GM19452 (cell line): ENCODE results near the gene ZNF316.
"Not testable (repeated sequence)": the region's sequence is repeated elsewhere in the genome, so short reads cannot be mapped to it uniquely, and the experiment has no call there.

Experiments used
- ATAC-seq: cut with Tn5 transposase; IDR thresholded peaks from one replicate; pipeline ENCODE4 v1.9.1; 2021; ENCODE audit not compliant: unreplicated experiment

Gene ZNF316

DNA sequence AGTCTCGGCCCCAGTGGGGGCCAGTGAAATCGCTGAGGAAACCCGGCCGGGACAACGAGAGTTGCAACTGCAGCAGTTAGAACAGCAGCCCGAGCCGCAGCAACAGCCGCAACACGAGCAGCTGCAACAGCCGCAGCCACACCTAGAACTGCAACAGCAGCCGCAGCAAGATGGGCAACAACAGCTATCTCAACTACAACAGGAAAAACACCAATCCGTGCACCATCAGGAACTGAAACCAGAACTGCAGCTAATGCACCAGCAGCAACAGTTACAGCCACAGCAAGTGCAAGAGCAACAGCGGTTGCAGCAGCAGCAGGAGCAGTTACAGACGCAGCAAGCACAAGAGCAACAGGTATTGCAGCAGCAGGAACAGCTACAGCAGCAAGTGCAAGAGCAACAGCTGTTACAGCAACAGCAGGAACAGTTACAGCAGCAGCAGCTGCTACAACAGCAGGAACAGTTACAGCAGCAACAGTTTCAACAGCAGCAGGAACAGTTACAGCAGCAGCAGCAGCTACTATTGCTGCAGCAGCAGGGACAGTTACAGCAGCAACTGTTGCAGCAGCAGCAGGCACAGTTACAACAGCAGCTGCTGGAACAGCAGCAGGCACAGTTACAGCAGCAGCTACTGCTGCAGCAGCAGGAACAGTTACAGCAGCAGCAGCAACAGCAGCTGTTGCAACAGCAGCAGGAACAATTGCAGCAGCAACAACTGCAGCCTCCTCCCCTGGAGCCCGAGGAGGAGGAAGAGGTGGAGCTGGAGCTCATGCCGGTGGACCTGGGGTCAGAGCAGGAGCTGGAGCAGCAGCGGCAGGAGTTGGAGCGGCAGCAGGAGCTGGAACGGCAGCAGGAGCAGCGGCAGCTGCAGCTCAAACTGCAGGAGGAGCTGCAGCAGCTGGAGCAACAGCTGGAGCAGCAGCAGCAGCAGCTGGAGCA lies 15.7 kb upstream of the ZNF316 start:
- ATAC-seq = no peak

DNA sequence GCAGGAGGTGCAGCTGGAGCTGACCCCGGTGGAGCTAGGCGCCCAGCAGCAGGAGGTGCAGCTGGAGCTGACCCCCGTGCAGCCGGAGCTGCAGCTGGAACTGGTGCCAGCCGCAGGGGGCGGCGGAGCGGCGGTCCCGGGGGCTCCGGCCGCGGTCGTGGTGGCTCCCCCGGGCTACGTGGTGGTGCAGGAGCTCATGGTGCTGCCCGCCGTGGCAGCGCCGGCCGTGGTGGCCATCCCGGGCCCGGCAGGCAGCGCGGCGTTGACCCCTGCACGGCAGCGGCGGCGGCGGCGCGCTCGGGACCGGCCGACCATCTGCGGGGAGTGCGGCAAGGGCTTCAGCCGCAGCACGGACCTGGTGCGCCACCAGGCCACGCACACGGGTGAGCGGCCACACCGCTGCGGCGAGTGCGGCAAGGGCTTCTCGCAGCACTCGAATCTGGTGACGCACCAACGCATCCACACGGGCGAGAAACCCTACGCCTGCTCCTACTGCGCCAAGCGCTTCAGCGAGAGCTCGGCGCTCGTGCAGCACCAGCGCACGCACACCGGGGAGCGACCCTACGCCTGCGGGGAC lies 14.9 kb upstream of the ZNF316 start:
- ATAC-seq = no peak

DNA sequence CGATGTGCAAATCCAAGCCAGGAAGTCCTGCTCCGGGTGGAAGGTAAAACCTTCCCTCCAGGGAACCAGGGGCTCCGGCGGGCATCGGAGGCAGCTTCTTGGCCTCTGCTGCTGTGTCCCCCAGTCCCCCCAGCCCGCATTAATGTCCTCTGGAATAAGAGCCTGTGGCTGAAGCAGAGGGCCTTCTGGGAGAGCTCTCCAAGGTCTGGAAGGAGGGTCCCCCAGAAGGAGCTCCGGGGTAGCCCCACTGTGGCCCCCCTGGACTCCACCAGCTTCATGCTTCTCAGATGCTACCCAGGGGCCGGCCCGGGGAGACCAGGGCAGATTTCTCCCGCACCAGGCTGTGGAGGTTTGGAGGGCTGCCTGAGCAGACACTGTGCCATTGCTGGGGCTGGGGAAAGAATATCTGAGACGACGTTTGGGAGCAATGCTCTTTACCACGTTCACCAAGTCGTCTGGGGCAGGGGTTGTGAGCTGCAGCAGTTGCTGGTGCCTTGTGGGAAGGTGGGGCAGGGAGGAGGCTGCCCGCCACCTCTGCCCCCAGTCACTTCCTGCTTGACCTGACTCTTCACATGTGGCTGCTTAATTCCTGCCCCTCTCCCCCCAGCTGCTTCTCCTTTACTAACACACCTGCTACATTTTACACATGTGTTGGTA lies 13.4 kb upstream of the ZNF316 start:
- ATAC-seq = peak; percentile 59

DNA sequence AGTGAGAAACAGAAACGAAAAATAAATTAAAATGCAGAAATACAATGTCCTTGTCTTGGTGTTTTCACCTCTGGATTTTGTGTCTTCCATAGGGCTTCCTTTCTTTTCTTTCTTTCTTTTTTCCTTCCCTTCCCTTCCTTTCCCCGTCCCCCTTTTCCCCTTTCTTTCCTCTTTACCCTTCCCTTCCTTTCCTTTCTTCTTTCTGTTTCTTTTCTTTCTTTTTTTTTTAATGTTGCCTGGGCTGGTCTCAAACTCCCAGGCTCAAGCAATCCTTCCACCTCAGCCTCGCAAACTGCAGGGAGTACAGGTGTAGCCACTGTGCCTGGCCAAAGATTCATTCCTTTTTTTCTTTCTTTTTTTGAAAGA lies 12.9 kb upstream of the ZNF316 start:
- no peak for ATAC-seq

DNA sequence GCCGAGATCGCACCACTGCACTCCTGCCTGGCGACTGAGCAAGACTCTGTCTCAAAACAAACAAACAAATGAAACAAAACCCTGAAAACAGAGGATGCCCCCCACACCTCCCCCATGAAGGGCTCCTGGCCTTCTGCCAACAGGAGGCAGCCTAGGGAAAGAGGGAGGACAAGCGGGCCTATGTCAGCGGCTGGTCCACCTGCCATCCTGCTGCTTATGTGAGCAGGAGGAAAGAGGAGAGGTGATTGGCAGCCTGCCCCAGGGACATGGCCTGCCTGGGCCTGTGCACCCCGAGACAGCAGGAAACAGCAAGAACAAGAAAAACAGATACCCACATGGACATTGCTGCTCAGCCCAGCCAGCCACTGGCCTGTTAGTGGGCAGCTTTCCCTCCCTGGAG lies 9.1 kb upstream of the ZNF316 start:
- no peak for ATAC-seq

DNA sequence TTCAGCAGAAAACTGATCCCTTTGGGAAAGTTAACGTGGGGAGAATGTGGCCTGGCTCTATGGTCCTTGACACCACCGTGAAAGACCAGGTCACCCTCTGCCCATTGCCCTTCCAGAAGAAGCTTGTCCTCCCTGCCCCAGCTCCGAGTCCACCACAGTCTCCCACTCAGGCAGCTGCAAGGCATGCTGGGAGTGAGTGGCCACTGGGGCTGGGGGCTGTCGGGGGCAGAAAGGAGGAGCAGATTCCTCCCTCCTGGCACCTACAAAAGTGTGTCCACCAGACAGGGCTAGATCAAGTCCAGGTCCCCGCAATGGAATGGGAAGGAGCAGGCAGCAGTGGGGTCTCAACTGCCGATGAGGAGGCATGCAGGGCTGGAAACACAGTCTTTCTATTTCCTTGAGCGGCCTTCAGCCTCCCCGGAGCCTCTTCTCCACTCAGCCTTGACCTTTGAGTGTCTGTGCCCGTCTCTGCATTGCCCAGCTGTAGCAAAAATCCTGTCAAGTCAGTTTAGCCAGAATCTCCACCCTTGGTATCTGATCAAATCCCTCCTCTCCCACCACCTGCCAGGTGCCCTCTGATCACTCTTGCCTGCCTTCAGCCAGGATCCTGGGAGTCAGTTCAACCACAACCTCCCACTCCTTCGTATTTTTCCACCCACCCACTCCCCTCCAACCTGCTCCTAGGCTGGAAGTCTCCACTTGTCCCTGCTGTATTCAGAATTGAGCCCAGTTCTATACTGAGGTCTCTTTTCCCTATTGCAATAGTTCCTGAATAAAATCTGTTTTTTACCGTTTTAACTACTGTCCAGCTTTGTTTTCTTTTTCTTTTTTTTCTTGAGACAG lies 6.9 kb upstream of the ZNF316 start:
- ATAC-seq = no peak

DNA sequence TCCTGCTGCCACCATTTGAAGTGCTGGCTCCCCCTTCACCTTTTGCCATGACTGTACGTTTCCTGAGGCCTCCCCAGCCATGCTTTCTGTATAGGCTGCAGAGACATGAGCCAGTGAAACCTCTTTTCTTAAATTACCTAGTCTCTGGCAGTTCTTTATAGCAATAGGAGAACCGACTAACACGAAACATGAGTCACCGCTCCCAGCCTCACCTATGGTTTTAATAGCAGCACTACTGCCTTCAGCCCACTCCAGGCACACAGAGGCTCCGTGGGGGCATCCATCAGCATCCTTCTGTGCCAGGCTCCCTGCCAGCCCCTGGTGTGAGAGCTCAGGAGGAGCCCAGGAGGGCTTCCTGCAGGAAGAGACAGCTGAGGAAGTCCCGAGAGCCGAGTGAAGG lies 5.5 kb upstream of the ZNF316 start:
- no peak for ATAC-seq

DNA sequence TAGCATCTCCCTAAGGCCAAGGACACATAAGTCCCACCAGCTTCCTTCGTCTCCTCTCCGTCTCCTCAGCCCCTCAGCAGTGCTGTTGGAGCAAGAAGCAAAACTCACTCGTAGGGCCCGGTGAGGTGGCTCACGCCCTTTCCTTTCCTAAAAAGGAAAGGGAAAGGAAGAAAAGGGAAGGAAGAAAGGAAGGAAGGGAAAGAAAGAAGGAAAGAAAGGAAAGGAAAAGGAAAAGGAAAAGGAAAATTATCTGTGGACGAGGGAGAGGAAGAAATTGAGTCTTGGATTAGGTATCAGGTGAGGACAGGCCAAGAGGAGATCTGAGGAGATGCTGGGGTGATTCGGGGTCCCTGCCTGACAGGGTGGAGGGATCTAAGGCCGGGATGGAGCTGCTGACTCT lies 3.1 kb upstream of the ZNF316 start:
- no peak for ATAC-seq

DNA sequence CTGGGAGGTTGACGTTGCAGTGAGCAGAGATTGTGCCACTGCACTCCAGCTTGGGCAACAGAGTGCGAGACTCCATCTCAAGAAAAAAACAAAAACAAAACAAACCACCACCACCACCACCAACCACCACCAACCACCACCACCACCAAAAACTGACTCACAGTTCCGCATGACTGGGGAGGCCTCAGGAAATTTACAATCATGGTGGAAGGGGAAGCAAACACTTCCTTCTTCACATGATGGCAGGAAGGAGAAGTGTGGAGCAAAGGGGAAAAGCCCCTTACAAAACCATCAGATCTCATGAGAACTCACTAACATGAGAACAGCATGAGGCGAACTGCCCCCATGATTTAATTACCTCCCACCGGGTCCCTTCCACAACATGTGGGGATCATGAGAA lies 2.1 kb upstream of the ZNF316 start:
- ATAC-seq = not testable (repeated sequence)

DNA sequence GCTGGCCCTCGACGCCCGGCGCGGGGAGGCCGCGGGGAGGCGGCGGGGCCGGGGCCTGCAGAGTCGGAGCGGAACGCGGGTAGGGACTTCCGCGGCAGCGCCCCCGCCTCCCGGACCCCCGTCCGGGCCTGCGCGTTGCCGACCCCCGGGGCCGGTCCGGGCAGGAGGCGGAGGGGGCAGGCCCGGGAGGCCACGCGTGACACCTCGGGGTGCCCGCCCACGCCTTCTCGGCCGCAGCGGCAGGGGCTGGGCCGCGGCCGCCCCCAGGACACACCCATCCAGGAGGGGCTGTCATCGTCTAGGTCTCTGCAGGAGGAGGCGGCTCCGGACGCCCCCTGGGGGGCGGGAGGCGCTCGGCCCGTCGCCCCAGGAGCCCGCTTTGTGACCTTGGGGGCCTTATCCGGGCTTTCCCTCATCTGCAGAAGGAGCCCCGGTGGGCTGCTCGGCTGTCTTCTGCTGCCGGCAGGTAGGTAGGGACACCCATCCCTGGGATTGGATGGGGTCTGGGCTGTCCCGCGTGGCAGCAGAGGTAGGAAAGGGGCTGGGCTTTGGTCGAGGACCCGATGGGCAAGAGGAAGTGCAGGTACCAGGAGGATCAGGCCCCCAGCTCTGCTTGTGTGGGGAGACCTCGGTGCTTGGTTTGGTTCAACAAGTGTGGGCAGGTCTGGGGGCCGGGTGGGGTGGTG lies 569 bp downstream of the ZNF316 start:
- peak; percentile 78 for ATAC-seq

DNA sequence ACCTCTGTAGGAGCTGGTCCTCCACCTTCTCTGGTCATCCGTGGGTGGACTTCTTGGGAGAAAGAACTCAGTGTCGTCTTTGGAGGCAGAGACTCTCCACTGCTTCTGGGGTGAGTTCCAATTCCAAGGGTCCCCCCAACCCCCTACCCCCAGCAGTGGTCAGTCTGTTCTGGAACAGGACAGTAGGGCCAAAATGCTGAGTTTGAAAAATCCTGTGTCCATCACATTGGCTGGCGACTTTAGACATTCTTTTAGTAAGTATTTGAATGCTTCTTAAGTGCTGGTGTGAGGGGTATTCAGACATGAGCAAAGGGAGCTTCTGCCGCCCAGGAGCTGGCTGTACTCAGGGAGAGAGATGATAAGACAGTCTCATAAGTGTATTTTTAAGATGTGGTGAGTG lies 1.9 kb downstream of the ZNF316 start:
- ATAC-seq = no peak

DNA sequence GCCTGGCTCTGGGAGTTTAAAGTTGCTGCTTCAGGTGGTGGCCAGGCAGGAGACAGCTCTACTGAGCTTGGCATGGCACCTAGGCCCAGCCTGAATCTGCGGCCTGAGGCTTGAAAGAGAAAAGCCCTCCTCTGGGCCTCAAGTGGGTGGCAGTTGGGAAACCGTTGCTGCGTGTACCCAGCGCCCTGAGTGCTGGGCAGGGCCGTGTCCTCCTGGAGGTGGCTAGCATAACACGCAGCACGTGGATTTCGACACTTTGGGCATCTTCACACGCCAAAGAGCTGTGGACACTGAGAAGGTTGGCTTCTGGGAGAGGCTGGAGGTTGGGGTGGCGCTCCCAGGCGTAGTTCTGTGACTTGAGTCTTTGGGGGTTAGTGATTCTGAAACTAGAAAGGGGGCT lies 2.5 kb downstream of the ZNF316 start:
- no peak for ATAC-seq

DNA sequence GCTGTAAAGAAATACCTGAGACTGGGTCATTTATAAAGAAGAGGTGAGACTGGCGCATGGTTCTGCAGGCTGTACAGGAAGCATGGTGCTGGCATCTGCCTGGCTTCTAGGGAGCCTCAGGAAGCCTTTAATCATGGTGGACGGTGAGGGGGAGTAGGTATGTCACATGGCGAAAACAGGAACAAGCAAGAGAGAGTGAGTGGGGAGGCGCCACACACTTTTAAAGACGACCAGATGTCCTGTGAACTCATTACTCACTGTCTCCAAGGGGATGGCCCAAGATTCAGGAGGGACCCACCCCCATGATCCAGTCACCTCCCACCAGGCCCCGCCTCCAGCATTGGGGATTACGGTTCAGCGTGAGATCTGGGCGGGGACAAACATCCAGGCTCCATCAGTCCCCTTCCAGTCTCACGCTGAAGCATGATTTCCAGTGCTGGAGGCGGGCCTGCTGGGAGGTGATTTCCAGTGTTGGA lies 3.2 kb downstream of the ZNF316 start:
- no peak for ATAC-seq

DNA sequence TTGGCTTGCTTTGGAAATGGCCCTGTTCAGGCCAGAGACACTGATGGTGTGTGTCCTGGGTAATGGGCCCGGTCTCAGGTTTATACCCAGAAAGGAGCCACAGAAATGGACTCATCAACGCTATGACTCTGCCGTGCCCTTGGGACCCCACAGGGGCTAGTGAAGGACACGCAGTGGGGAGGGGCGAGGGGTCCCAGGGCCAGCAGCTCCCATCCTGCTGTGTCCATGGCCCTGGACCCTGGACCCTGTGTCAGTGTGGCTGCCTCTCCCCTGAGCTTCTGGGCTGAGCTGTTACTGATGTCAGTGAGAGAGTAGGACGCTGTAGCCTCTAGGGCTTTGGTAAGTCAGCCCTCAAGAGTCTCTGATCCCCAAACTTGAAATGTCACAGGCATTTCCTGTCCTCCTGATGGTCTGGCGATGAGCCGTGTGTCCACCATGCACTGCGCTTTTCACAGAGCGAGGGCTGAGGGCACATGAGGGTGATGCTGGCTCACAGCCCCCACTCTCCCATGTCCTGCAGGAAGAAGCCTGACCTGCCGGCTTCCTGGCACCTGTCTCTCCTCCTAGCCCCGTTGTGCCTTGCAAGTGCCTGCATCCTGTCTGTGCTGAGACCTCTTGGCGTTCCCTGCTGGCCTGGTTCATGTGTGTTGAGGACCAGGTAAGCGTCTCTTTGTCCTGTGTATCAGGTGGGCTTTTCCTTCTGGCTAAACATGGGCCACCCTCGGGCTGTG lies 4.4 kb downstream of the ZNF316 start:
- ATAC-seq = no peak

DNA sequence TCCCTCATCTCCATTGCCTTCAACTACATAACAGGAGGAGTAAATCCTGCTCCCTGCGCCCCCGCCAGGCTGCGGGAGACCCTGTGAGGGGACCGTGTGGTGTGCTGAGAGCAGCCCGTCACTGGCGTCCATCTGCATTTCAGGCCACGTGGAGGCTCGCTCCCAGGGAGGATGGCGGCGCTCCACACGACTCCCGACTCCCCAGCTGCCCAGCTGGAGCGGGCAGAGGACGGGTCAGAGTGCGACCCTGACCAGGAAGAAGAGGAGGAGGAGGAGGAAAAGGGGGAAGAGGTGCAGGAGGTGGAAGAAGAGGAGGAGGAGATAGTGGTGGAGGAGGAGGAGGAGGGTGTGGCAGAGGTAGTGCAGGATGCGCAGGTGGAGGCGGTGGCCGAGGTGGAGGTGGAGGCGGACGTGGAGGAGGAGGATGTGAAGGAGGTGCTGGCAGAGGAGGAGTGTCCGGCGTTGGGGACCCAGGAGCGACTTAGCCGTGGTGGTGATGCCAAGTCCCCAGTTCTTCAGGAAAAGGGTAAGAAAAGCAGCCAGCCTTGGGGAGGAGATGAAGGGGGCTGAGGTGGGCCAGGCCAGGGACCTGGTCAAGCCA lies 5.2 kb downstream of the ZNF316 start:
- ATAC-seq = no peak

DNA sequence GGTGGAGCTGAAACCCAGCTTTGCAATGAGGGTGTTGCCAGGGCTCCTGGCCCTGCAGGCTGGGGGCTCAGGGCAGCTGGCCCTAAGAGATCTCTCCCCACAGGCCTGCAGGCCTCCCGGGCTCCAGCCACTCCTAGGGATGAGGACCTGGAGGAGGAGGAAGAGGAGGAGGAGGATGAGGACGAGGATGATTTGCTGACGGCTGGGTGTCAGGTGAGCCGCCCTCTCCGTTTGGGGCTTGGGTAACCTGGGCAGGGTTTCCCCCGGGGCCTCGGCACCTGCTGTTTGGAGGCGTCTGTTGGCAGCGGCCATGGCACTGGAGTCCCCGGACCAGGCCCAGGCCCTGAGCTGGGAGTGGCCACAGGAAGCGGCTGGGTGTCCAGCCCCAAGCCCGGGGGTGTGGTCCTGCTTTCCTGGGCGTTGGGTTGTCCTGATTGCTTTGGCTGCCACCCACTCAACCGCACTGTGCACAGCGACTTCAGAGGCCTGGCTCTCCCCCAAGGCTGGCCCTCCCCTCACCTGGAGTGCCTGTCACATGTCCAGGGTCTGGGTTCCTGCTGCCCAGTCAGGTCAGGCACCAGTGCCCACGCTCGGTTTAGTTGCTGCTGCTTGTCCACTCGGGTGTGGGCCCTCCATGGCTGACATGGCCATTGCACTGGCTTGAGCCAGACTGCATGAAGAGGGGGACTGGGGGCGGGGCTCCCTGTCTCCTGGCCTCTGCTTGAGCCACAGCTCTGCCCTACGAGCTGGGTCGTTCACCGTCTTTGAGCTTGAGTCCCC lies 5.9 kb downstream of the ZNF316 start:
- no peak for ATAC-seq

DNA sequence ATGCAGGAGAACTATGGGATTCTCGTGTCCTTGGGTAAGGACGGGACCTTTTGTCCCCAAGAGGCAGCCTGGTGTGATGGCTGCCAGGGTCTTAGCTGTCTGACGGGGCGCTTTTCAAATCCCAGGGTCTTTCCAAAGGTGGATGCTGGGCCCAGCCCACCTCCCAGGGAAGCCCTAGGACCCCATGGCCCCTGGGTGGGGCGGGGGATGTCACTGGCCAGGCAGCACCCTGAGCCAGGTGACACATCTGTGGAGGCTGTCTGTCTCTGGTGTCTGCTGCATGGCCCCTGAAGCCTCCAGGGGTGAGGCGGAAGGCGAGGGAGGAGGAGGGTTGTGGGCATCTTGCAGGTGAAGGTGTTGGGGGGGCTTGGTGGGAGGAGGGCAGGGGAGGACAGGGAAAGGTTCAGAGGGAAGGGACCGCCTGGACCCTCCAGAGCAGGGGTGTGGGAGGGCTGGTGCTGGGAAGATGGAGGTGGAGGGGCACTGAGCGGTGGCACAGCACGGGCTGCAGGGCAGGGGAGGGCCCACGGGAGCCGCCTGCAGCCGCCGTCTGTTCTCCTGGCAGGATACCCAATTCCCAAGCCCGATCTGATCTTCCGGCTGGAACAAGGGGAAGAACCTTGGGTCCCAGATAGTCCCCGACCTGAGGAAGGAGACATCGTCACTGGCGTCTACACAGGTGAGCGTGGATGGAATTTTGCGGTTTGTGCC lies 7.0 kb downstream of the ZNF316 start:
- ATAC-seq = no peak

DNA sequence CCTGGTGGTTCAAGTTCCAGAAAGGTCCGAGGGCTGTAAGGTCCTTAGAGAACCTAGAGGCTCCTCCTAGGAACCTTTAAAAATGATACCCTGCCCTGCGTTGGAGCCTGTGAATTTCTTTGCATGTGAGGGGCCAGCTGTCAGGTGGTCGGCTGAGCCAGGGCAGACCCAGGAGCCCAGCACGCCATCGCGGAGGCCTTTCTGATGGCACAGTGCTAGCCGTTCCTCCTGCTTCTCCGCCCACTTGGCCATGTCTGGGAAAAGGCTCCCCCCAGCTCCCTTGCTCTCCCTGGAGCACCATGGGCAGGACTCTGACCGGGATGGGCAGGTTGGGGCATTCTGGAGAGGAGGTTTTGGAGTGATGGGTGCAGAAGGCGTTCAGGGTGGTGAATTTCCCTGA lies 7.6 kb downstream of the ZNF316 start:
- no peak for ATAC-seq
